NCI-H1105 (cell line): ENCODE data around the gene PCARE.

ENCODE experiments used
- DNase-seq: peaks from one replicate; lab custom pipeline; 2025; lab: John Stamatoyannopoulos, UW

Gene PCARE

GRCh38 chr2:29063056-29063455, 11.3 kb downstream of the PCARE start:
- DNase-seq = no peak

GRCh38 chr2:29062371-29062770, 12.0 kb downstream of the PCARE start:
- DNase-seq = no peak

GRCh38 chr2:29061616-29062015, 12.7 kb downstream of the PCARE start:
- no peak for DNase-seq

- DNase-seq = no peak
These were observed 13.1 kb downstream of the PCARE start for GRCh38 chr2:29061176-29061575.

GRCh38 chr2:29060441-29060840, 13.9 kb downstream of the PCARE start:
- DNase-seq = no peak

- DNase-seq = no peak
These were observed 14.7 kb downstream of the PCARE start for GRCh38 chr2:29059624-29060023.

- no peak for DNase-seq
These were observed 17.3 kb downstream of the PCARE start for GRCh38 chr2:29057006-29057405.

GRCh38 chr2:29056452-29056851, 17.9 kb downstream of the PCARE start:
- DNase-seq = no peak

- no peak for DNase-seq
These were observed 18.7 kb downstream of the PCARE start for GRCh38 chr2:29055601-29056000.

- no peak for DNase-seq
These were observed 19.9 kb downstream of the PCARE start for GRCh38 chr2:29054430-29054829.

- DNase-seq = no peak
These were observed 20.5 kb downstream of the PCARE start for GRCh38 chr2:29053670-29054400.

GRCh38 chr2:29053223-29053622, 21.1 kb downstream of the PCARE start:
- DNase-seq = no peak

- DNase-seq = no peak
These were observed 21.5 kb downstream of the PCARE start for GRCh38 chr2:29052807-29053206.

GRCh38 chr2:29051730-29052129, 22.6 kb downstream of the PCARE start:
- DNase-seq = no peak

GRCh38 chr2:29050591-29050990, 23.7 kb downstream of the PCARE start:
- no peak for DNase-seq

- DNase-seq = peak; percentile 18
These were observed 27.1 kb downstream of the PCARE start for GRCh38 chr2:29047083-29047845.

- DNase-seq = no peak
These were observed 28.0 kb downstream of the PCARE start for GRCh38 chr2:29046321-29046720.

GRCh38 chr2:29044459-29044858, 29.9 kb downstream of the PCARE start:
- no peak for DNase-seq

GRCh38 chr2:29042561-29043075, 31.7 kb downstream of the PCARE start:
- DNase-seq = no peak

GRCh38 chr2:29041161-29041660, 33.1 kb downstream of the PCARE start:
- DNase-seq = no peak

- no peak for DNase-seq
These were observed 33.8 kb downstream of the PCARE start for GRCh38 chr2:29040552-29040951.

- no peak for DNase-seq
These were observed 34.4 kb downstream of the PCARE start for GRCh38 chr2:29039718-29040480.
